H1 (cell line): ENCODE data around the gene GBP7. TPM values are rescaled to one million over a fixed set of nuclear protein-coding genes. Genes with fewer than 3 reads are reported as not detected.

Experiments used
- CTCF ChIA-PET: fragments of 300-600 bp; sonication (Branson Sonifier 250); formaldehyde crosslinking; loops from one replicate; lab custom pipeline; 2021; ENCODE audit not compliant: partially characterized antibody; lab: Charles Lee
- POLR2A ChIA-PET: fragments of 300-600 bp; sonication (Branson Sonifier 250); formaldehyde crosslinking; loops from one replicate; lab custom pipeline; 2021; ENCODE audit warnings: inconsistent platforms; ENCODE audit not compliant: partially characterized antibody; lab: Charles Lee
- DNase-seq, 2 experiments: peaks; one replicate each; pipeline versions ENCODE4 v3.0.0 to v3.0.0-alpha.2; 2010 to 2022; ENCODE audit warnings: low spot score in 2 of 2, low read depth in 1 of 2, mixed read lengths in 1 of 2
- FAIRE-seq: peaks from 2 replicates; lab custom pipeline; 2011; peaks lifted over from hg19 to GRCh38; lab: Jason Lieb, UNC
- H2AFZ ChIP-seq: 2 replicates; pipeline ENCODE4 v1.8.1; 2012; ENCODE audit warnings: low read length, inconsistent platforms
- H2AK5ac ChIP-seq: 2 replicates; pipeline ENCODE4 v1.6.1; 2013; ENCODE audit warnings: low read depth, low read length
- H2BK120ac ChIP-seq: replicated peaks from 2 replicates; pipeline ENCODE3; 2013; ENCODE audit warnings: low read depth, low read length, inconsistent platforms
- H2BK12ac ChIP-seq: 2 replicates; pipeline ENCODE4 v1.6.1; 2013; ENCODE audit warnings: low read depth, low read length
- H2BK15ac ChIP-seq: 2 replicates; pipeline ENCODE4 v1.6.1; 2013; ENCODE audit warnings: low read length
- H2BK20ac ChIP-seq: 2 replicates; pipeline ENCODE4 v1.6.1; 2013; ENCODE audit warnings: low read length
- H2BK5ac ChIP-seq: 2 replicates; pipeline ENCODE4 v1.6.1; 2013; ENCODE audit warnings: low read depth, low read length
- H3K14ac ChIP-seq: 2 replicates; pipeline ENCODE4 v1.6.1; 2013; ENCODE audit warnings: inconsistent platforms; ENCODE audit not compliant: insufficient read length
- H3K18ac ChIP-seq: 2 replicates; pipeline ENCODE4 v1.6.1; 2013; ENCODE audit warnings: low read length; ENCODE audit errors: extremely low read depth
- H3K23ac ChIP-seq: 2 replicates; pipeline ENCODE4 v1.6.1; 2013; ENCODE audit warnings: inconsistent platforms; ENCODE audit not compliant: insufficient read length
- H3K23me2 ChIP-seq: 2 replicates; pipeline ENCODE4 v1.6.1; 2013; ENCODE audit warnings: low read depth, low read length
- H3K27ac ChIP-seq: 2 replicates; pipeline ENCODE4 v1.6.1; 2011; ENCODE audit warnings: low read depth, low read length, inconsistent platforms
- H3K27me3 ChIP-seq, 4 experiments: replicated peaks in 1 of 4; 1 replicate in 1 of 4; 2 replicates in 3 of 4; pipeline versions ENCODE4 v1.6.1 to v1.8.1; 2011 to 2013; ENCODE audit warnings: low read length in 3 of 4, mild to moderate bottlenecking in 3 of 4, inconsistent platforms in 2 of 4, mixed read lengths in 2 of 4, moderate library complexity in 1 of 4; ENCODE audit not compliant: control insufficient read depth in 3 of 4, insufficient read depth in 3 of 4; ENCODE audit errors: extremely low read depth in 1 of 4
- H3K36me3 ChIP-seq, 4 experiments: 2 replicates each; pipeline versions ENCODE4 v1.6.1 to v1.8.1; 2011 to 2013; ENCODE audit warnings: mild to moderate bottlenecking in 4 of 4, low read length in 3 of 4, moderate library complexity in 2 of 4, control low read depth in 1 of 4, inconsistent platforms in 1 of 4; ENCODE audit not compliant: insufficient read depth in 4 of 4, control insufficient read depth in 2 of 4
- H3K4ac ChIP-seq: replicated peaks from 2 replicates; pipeline ENCODE3; 2013; ENCODE audit warnings: low read length, low read depth, mixed read lengths, inconsistent platforms; ENCODE audit not compliant: insufficient read length
- H3K4me1 ChIP-seq, 4 experiments: replicated peaks in 1 of 4; 1 replicate in 1 of 4; 2 replicates in 3 of 4; pipeline versions ENCODE4 v1.6.1 to v1.8.1; 2011 to 2013; ENCODE audit warnings: low read length in 3 of 4, inconsistent platforms in 2 of 4, mixed read lengths in 1 of 4; ENCODE audit not compliant: insufficient read depth in 4 of 4, control insufficient read depth in 3 of 4
- H3K4me2 ChIP-seq, 2 experiments: 2 replicates each; pipeline versions ENCODE4 v1.6.1 to v1.8.1; 2011 to 2013; ENCODE audit warnings: low read depth in 2 of 2, low read length in 2 of 2, control low read depth in 1 of 2, inconsistent platforms in 1 of 2, mild to moderate bottlenecking in 1 of 2; ENCODE audit not compliant: insufficient read depth in 1 of 2
- H3K4me3 ChIP-seq, 4 experiments: fragments of 200-600, 300-600 bp in 1 of 4; sonication (generic), shearing (Covaris generic), sonication (Bioruptor Twin) in 1 of 4; 2 replicates each; pipeline versions ENCODE4 v1.5.1 to v1.8.1; 2011 to 2016; ENCODE audit warnings: low read length in 4 of 4, low read depth in 3 of 4, control low read depth in 2 of 4, inconsistent platforms in 2 of 4, mild to moderate bottlenecking in 2 of 4, mixed read lengths in 1 of 4, moderate library complexity in 1 of 4; ENCODE audit not compliant: insufficient read depth in 2 of 4; ENCODE audit errors: extremely low read depth in 1 of 4
- H3K56ac ChIP-seq: replicated peaks from 2 replicates; pipeline ENCODE3; 2013; ENCODE audit warnings: low read depth, mild to moderate bottlenecking, mixed read lengths, low read length, inconsistent platforms; ENCODE audit not compliant: insufficient read length
- H3K79me1 ChIP-seq: 2 replicates; pipeline ENCODE4 v1.6.1; 2013; ENCODE audit warnings: low read depth, low read length, control low read depth
- H3K79me2 ChIP-seq, 2 experiments: 2 replicates each; pipeline versions ENCODE4 v1.6.1 to v1.8.1; 2012 to 2013; ENCODE audit warnings: low read length in 2 of 2, mild to moderate bottlenecking in 2 of 2, inconsistent platforms in 1 of 2; ENCODE audit not compliant: insufficient read depth in 2 of 2, control insufficient read depth in 1 of 2
- H3K9ac ChIP-seq, 4 experiments: replicated peaks in 1 of 4; 1 replicate in 1 of 4; 2 replicates in 3 of 4; pipeline versions ENCODE4 v1.6.1 to v1.8.1; 2011 to 2013; ENCODE audit warnings: low read depth in 3 of 4, low read length in 3 of 4, control low read depth in 2 of 4, mild to moderate bottlenecking in 2 of 4, moderate library complexity in 2 of 4, inconsistent platforms in 1 of 4; ENCODE audit errors: extremely low read depth in 1 of 4
- H3K9me3 ChIP-seq, 2 experiments: 2 replicates each; pipeline versions ENCODE4 v1.6.1 to v1.8.1; 2012 to 2013; ENCODE audit warnings: mild to moderate bottlenecking in 2 of 2, moderate library complexity in 2 of 2, control low read depth in 1 of 2, inconsistent platforms in 1 of 2, low read depth in 1 of 2, low read length in 1 of 2, mixed read lengths in 1 of 2; ENCODE audit not compliant: insufficient read depth in 2 of 2
- H4K20me1 ChIP-seq, 2 experiments: replicated peaks in 1 of 2; 2 replicates each; pipeline versions ENCODE3 to v1.8.1; 2011 to 2013; ENCODE audit warnings: inconsistent platforms in 2 of 2, low read length in 2 of 2, mild to moderate bottlenecking in 1 of 2; ENCODE audit not compliant: insufficient read depth in 2 of 2, control insufficient read depth in 1 of 2
- H4K5ac ChIP-seq: 2 replicates; pipeline ENCODE4 v1.6.1; 2013; ENCODE audit warnings: low read length, low read depth, mixed read lengths, inconsistent platforms; ENCODE audit not compliant: insufficient read length
- H4K8ac ChIP-seq: 2 replicates; pipeline ENCODE4 v1.8.0; 2013; ENCODE audit warnings: mild to moderate bottlenecking, moderate library complexity, low read length, inconsistent platforms; ENCODE audit not compliant: insufficient read depth; ENCODE audit errors: extremely low read depth
- H4K91ac ChIP-seq: replicated peaks from 2 replicates; pipeline ENCODE3; 2013; ENCODE audit warnings: low read length, mixed read lengths, inconsistent platforms; ENCODE audit not compliant: insufficient read length
- KDM4A ChIP-seq: IDR thresholded peaks from one replicate; pipeline ENCODE4 v1.7.1; 2012; ENCODE audit warnings: low read depth, mild to moderate bottlenecking, moderate library complexity, low read length, inconsistent platforms; ENCODE audit not compliant: severe bottlenecking
- WGBS, 2 experiments: shearing (Covaris generic) in 1 of 2; methylation state at CpG; one replicate each; pipeline versions ENCODE4 v1.1.6 to v1.1.7; 2013 to 2015; ENCODE audit warnings: low lambda C conversion rate in 2 of 2, mixed read lengths in 2 of 2, inconsistent platforms in 1 of 2, low coverage in 1 of 2, missing lambda C conversion rate in 1 of 2; ENCODE audit not compliant: insufficient replicate concordance in 2 of 2, insufficient coverage in 1 of 2, insufficient read length in 1 of 2; ENCODE audit errors: extremely low coverage in 1 of 2, missing lambda C conversion rate in 1 of 2; 5-methylcytosine and 5-hydroxymethylcytosine counted together
- polyA plus RNA-seq, 7 experiments: library from polyadenylated mRNA; depleted of rRNA in 3 of 7; stranded (reverse) in 5 of 7; unstranded in 2 of 7; fragments of >200 nt in 5 of 7; fragments of 200-250 nt in 2 of 7; gene quantifications; 1 replicate in 5 of 7; 2 replicates in 1 of 7; 4 replicates in 1 of 7; pipeline versions ENCODE4 v1.2.1 to v1.2.3, GENCODE V29; 2011 to 2013; ENCODE audit warnings: missing spikeins in 2 of 7, mixed read lengths in 2 of 7
- total RNA-seq: library from RNA; stranded (reverse); fragmentation: NEBNext Ultra II Directional; extraction: Animal tissue kit (Norgen Biotek cat#: 25700); gene quantifications from 2 replicates; pipeline ENCODE4 v1.2.1, GENCODE V29; 2021

GBP7 gene
- total and polyA plus RNA-seq, 2 of the 8 experiments (the other 6 are each of a cell fraction or from before 2014, with no cell fraction given) = not detected

DNA sequence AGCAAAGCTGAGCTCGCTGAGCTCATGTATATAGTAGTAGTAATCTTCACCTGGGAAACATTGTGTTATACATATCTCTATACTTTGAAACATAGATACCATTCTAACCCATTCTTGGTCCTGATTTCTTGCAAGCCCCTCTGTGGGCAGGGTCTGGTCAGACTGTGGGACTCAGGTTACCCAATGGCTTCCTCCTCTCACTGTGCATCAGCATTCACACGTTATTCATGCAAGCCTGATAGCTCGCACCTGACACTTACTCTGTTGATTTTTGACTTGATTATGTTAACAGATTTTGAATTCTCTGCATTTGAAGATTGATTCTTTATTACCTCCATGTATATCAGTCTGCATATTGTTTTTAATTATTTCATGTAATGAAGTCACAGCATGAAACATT lies 1.3 kb downstream of the GBP7 start:
- FAIRE-seq = no peak
- no peak for TF ChIP-seq KDM4A

More for the DNA sequence above, 1.3 kb downstream of the GBP7 start:
- WGBS, 2 experiments = 93% methylated on average over 3 of the region's 3 CpGs; no CpG with 5 or more reads in 1 of the 2 experiments
- no peak overlapping the region for H4K91ac ChIP-seq
- no peak overlapping the region for H3K14ac ChIP-seq
- POLR2A ChIA-PET = no interaction called here
- H3K79me2 ChIP-seq = no peaks in the 10 kb centered on the region
- H2BK20ac ChIP-seq = no peak overlapping the region
- H3K18ac ChIP-seq = no peak overlapping the region
- CTCF ChIA-PET = interaction anchor here (1.3 to 1.6 kb wide), 2 partner anchors 89 to 91 kb away, joined by 3 to 4 read pairs; no protein-coding TSS in a partner anchor
- H3K4me2 ChIP-seq = no peak overlapping the region
- no peak overlapping the region for H3K23ac ChIP-seq
- H4K8ac ChIP-seq = no peak overlapping the region
- no peak overlapping the region for H3K56ac ChIP-seq
- no peak overlapping the region for H2AFZ ChIP-seq
- H2BK120ac ChIP-seq = no peak overlapping the region
- H4K20me1 ChIP-seq = no peaks in the 10 kb centered on the region
- H2AK5ac ChIP-seq = no peak overlapping the region
- H3K4me3 ChIP-seq = no peak overlapping the region
- H4K5ac ChIP-seq = no peak overlapping the region
- no peaks in the 10 kb centered on the region for H3K9me3 ChIP-seq
- no peak overlapping the region for H3K4ac ChIP-seq
- no peak overlapping the region for H3K27ac ChIP-seq
- H3K9ac ChIP-seq = no peak overlapping the region
- no peak overlapping the region for H2BK15ac ChIP-seq
- H3K27me3 ChIP-seq = no peaks in the 10 kb centered on the region
- H3K23me2 ChIP-seq = no peaks in the 10 kb centered on the region
- H2BK5ac ChIP-seq = no peak overlapping the region
- no peak for DNase-seq
- no peaks in the 10 kb centered on the region for H3K4me1 ChIP-seq
- no peaks in the 10 kb centered on the region for H3K79me1 ChIP-seq
- no peaks in the 10 kb centered on the region for H3K36me3 ChIP-seq
- no peak overlapping the region for H2BK12ac ChIP-seq
